ENCODE measurements around the gene YPEL3.
A peak's percentile ranks its signal among the peaks of the same experiment; 100 is the strongest.

DNA sequence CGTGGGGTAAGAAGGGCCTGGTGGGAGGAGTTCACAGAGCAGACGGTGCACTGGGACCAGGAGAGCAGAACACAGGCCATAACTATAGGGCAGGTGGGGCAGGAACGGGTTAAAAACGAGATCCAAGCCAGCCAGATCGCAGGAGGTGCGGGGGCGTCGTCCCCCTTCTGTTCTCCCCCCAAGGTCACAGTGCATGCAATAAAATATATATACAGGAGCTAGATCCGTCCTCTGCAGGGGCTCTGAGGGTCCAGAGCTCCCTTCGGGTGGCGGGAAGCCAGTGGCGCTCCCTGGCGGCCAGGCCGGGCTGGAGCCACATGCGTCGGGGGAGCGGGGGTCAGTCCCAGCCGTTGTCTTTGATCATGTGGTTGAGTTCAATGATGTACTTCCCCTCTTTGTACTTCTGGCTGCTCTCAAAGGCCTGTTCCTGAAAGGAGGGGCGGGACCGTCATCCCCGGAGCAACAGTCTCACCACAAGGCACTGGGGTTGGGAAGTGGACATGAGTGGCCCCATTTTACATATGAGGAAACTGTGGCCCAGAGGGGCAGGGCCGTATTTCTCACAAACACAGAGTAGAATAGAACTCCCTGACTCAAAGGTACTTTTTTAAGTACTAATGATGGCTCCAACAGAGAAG lies 3.5 kb downstream of the YPEL3 start:
- TF ChIP-seq, protein P1, sequence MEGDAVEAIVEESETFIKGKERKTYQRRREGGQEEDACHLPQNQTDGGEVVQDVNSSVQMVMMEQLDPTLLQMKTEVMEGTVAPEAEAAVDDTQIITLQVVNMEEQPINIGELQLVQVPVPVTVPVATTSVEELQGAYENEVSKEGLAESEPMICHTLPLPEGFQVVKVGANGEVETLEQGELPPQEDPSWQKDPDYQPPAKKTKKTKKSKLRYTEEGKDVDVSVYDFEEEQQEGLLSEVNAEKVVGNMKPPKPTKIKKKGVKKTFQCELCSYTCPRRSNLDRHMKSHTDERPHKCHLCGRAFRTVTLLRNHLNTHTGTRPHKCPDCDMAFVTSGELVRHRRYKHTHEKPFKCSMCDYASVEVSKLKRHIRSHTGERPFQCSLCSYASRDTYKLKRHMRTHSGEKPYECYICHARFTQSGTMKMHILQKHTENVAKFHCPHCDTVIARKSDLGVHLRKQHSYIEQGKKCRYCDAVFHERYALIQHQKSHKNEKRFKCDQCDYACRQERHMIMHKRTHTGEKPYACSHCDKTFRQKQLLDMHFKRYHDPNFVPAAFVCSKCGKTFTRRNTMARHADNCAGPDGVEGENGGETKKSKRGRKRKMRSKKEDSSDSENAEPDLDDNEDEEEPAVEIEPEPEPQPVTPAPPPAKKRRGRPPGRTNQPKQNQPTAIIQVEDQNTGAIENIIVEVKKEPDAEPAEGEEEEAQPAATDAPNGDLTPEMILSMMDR (IDR thresholded peaks at IDR 0.05) = peak in 1 of 3 donors; percentile 12
- TF ChIP-seq POLR2A (IDR thresholded peaks at IDR 0.05) (no peak), POLR2AphosphoS5 (IDR thresholded peaks at IDR 0.05) (peak in 1 of 3 donors; percentile 10)
